SH-SY5Y (cell line): ENCODE data around the gene ELMO3.

Experiments
- GATA2 ChIP-seq: IDR thresholded peaks from 2 replicates; pipeline ENCODE4 v1.6.1; 2011; ENCODE audit warnings: mild to moderate bottlenecking, low read depth, low read length
- GATA3 ChIP-seq: IDR thresholded peaks from 2 replicates; pipeline ENCODE4 v1.6.1; 2011; ENCODE audit warnings: low read depth, mild to moderate bottlenecking, low read length, moderate library complexity

GRCh38 chr16:67238278-67238575, 39.3 kb downstream of the ELMO3 start:
- TF ChIP-seq GATA3: no peak
- no peak for TF ChIP-seq GATA2
